Motor neuron (in vitro differentiated cells): ENCODE data around the gene IGFBP1. TPM values are rescaled to one million over a fixed set of nuclear protein-coding genes. Genes with fewer than 3 reads are reported as not detected.

Experiments used
- ATAC-seq, 8 experiments: fragments of 200-7000 bp; cut with Tn5 transposase; replicated peaks in 6 of 8; 2 replicates each; pipeline ENCODE4 v1.8.0; 2021; ENCODE audit warnings: mild to moderate bottlenecking in 8 of 8, moderate library complexity in 8 of 8
- H3K27ac ChIP-seq, 2 donors: fragments of 250-450 bp; sonication (Bioruptor Pico); 2 replicates each; pipeline ENCODE4 v1.9.0; 2021; ENCODE audit warnings: antibody characterized with exemption in 2 of 2, mild to moderate bottlenecking in 2 of 2, moderate library complexity in 1 of 2
- H3K4me1 ChIP-seq, 2 donors: fragments of 250-450 bp; sonication (Bioruptor Pico); replicated peaks in 1 of 2; 2 replicates each; pipeline ENCODE4 v1.6.1; 2021; ENCODE audit warnings: antibody characterized with exemption in 2 of 2, mild to moderate bottlenecking in 2 of 2, moderate library complexity in 1 of 2
- H3K4me3 ChIP-seq, 5 donors: fragments of 250-450 bp; sonication (Bioruptor Pico); 2 replicates each; pipeline ENCODE4 v1.9.0; 2021; ENCODE audit warnings: antibody characterized with exemption in 5 of 5, mild to moderate bottlenecking in 5 of 5, moderate library complexity in 4 of 5
- WGBS, 10 experiments: fragments of 450-650 bp; shearing (Covaris generic); methylation state at CpG; one replicate each; pipeline ENCODE4 v1.0.0; 2022; 5-methylcytosine and 5-hydroxymethylcytosine counted together
- in situ Hi-C, 9 experiments: fragments of 400-800 bp; cut with MboI; loops; one replicate each; pipeline ENCODE4 v1.15.0; 2021; ENCODE audit warnings: low sequenced_read_pairs in 9 of 9, low pct_unique_long_range_greater_than_20kb in 2 of 9; ENCODE audit not compliant: unreplicated experiment in 9 of 9
- total RNA-seq, 8 experiments: library from RNA; unstranded; fragments of 300-600 nt; gene quantifications; 2 replicates each; pipeline versions ENCODE4 v1.2.3 to v1.2.4, GENCODE V29; 2022

IGFBP1 gene
- total RNA-seq, 8 experiments from 2014 or later = not detected

- Histone ChIP-seq H3K4me3 (no peak overlapping the region), H3K4me1 (no peaks in the 10 kb centered on the region), H3K27ac (no peak overlapping the region)
- ATAC-seq = no peak
- 94 to 100% (median 100%) methylated on average over 1 to 2 of the region's 2 CpGs; no CpG with 5 or more reads in 3 of the 10 experiments for WGBS, 10 experiments
- in situ Hi-C loops = loop anchor here (25.0 kb wide), 4 partner anchors 444 to 1269 kb away; no protein-coding TSS in a partner anchor
Observed at GRCh38 chr7:45918556-45918955, 30.3 kb downstream of the IGFBP1 start.

DNA sequence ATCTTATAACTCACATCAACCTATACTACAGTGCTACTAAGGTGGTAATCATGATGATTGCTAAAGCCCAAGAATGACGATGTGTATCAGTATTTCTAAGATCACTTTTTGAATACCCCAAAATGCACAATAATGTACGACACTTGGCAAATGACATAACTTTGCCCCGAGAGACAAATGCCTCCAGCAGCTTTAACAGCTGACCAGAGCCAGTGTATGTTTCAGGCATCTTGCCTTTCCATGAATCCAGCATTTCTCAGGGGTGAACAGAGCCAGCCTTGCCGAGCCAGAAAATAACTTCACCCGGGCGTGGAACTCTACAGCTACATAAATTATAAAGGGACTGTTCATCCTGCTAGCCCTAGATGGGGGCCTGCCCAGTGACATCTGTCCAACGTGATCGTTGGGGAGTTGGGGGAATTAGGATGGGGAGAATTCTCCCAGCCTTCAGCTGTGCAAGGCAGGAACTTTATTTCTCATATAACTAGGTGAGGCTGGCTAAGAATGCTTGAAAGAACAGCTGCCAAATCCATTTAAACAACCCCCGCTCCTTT, 31.0 kb downstream of the IGFBP1 start:
- Histone ChIP-seq H3K4me1 (no peaks in the 10 kb centered on the region), H3K4me3 (no peak overlapping the region), H3K27ac (no peak overlapping the region)
- 0 to 64% (median 49%) methylated on average over 1 to 8 of the region's 9 CpGs; no CpG with 5 or more reads in 1 of the 10 experiments for WGBS, 10 experiments
- in situ Hi-C loops = loop anchor here (25.0 kb wide), 4 partner anchors 443 to 1268 kb away; no protein-coding TSS in a partner anchor
- no peak for ATAC-seq

DNA sequence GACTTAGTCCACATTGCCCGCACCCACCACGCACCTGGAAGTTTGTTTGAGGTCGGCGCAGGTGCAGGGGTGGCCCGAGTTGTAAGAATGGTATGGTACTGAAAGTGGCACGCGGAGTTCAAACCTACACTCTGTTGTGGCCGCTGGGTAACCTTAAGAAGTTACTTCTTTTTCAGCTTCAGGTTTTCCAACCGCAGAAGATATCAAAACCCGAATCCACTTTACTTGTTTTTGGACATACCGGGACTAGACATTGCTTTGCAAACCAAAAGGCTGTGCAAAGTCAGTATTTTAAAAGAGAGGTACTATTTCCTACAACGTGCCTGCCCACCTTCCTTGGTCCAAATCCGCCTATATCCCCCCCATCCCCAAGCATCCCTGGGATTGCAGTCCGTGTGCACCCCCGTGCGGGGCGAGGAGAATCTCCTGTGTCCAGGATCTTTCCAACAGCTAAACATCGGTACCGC, 31.7 kb downstream of the IGFBP1 start:
- H3K4me1 ChIP-seq = no peaks in the 10 kb centered on the region
- no peak overlapping the region for H3K27ac ChIP-seq
- WGBS, 10 experiments = 0 to 41% (median 16%) methylated on average over 1 to 15 of the region's 19 CpGs
- ATAC-seq = no peak
- peak overlapping the region; percentile 45 to 78 (median 51) for H3K4me3 ChIP-seq
- in situ Hi-C loops = loop anchor here (5.0 to 25.0 kb wide), 7 partner anchors 427 to 1267 kb away; no protein-coding TSS in a partner anchor

DNA sequence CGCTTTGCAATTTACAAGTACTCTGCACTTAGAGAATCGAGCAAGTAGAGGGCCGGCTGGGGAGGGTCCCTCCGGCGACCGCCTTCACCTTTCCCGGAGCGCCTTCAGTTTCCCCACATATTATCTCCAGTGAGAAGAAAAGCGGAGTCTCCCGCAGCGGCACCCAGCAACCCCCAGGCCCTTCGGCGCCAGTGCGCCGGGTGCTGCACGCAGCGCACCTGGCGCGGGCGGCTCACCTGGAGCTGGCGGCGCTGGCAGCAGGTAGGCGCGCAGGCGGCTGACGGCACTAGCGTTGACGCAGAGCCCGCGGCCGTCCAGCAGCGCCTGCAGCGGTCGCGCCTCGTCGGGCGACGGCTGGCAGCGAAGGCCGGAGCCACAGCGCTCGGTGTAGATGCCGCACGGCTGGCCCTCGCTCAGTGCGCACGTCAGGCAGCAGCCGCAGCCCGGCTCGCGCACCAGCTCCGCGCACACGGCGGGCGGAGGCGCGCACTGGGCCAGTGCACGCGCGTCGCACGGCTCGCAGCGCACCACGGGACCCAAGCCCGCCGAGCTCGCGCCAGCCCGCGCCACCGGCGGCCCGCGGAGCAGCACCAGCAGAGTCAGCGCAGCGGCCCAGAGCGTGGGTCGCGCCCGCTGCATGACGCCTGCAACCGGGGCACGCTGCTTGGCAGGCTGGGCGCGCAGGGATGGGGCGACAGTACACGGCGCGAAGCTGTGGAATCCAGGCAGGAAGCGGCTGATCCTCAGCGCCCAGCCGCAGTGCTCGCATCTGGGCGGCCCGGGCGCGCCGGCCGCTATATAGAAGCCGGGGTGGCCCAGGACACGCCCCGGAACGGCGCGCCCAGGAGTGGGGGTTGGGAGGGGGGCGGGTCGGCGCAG, 32.5 kb downstream of the IGFBP1 start, which contains the start of gene IGFBP3:
TSS of gene IGFBP3 (minus strand) at position 771 of the 879 bp plus-strand sequence. CDS start at position 639, 132 bp downstream.
- Histone ChIP-seq H3K4me3 (peak within 1 kb of the TSS; percentile 45 to 78 (median 51)), H3K27ac (no peak within 1 kb of the TSS), H3K4me1 (no peaks in the 10 kb centered on the region)
- ATAC-seq = peak; percentile 72 to 93 (median 92)
- 0 to 4% (median 2%) methylated on average over 1 to 28 of the region's 111 CpGs; no CpG with 5 or more reads in 3 of the 10 experiments for WGBS, 10 experiments
- in situ Hi-C loops = loop anchor here (5.0 to 25.0 kb wide), 7 partner anchors 427 to 1267 kb away; no protein-coding TSS in a partner anchor

- WGBS, 10 experiments = 17% methylated on average over 2 of the region's 31 CpGs; no CpG with 5 or more reads in 9 of the 10 experiments
- no peak for ATAC-seq
- in situ Hi-C loops = loop anchor here (5.0 to 25.0 kb wide), 7 partner anchors 426 to 1266 kb away; no protein-coding TSS in a partner anchor
Observed at GRCh38 chr7:45921381-45921698, 33.1 kb downstream of the IGFBP1 start.

DNA sequence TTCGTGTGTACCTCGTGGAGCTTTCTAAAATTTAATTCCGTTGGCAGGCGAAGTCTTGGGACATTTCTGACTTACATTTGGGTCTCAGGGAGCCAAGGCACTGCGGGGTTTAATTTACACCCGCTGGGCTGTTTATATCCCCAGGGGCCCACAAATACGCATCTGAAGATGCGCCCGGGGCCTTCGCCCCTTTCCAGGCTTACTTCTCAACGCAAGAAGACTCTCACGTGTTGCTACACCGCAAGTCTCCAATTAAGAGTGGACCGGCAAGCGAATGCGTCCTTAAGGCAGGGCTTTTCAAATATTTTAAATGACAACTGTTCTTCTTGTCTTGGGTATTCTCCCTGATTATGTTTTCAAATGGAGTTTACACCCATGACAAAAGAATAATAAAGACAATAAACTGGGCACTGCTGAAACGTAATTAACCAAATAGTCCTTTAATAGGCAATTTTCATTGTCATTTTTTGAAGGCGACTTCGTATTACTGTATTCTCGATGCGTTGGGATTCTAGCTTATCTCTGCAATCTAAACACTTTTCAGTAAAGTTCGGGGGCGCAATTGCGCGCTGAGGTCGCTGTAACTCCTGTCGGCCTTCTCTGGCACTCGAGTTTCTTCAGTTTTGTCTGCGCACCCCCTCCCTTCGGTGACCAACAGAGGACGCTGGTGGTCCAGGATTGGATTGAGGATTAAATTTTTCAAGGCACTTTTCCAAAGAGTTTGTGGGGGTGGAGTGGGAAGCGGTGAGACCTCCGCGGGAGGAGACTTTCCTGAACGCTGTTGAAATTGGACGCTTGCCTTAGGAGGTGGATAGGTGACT, 33.6 kb downstream of the IGFBP1 start:
- ATAC-seq = peak in 1 of 8 experiments; percentile 3
- Histone ChIP-seq H3K27ac (no peak overlapping the region), H3K4me3 (peak overlapping the region; percentile 45 to 78 (median 51)), H3K4me1 (no peaks in the 10 kb centered on the region)
- WGBS, 10 experiments = 0 to 14% (median 2%) methylated on average over 2 to 28 of the region's 36 CpGs
- in situ Hi-C loops = loop anchor here (5.0 to 25.0 kb wide), 7 partner anchors 425 to 1265 kb away; no protein-coding TSS in a partner anchor

More at GRCh38 chr7:45921381-45921698, 33.1 kb downstream of the IGFBP1 start:
- no peak overlapping the region for H3K27ac ChIP-seq
- peak overlapping the region; percentile 45 to 78 (median 51) for H3K4me3 ChIP-seq
- no peaks in the 10 kb centered on the region for H3K4me1 ChIP-seq

GRCh38 chr7:45922810-45923209, 34.5 kb downstream of the IGFBP1 start:
- H3K4me3 ChIP-seq = peak overlapping the region in 2 of 5 donors; percentile 7 to 17
- in situ Hi-C loops = loop anchor here (5.0 to 25.0 kb wide), 7 partner anchors 424 to 1264 kb away; no protein-coding TSS in a partner anchor
- ATAC-seq = no peak

GRCh38 chr7:45923290-45923689, 35.0 kb downstream of the IGFBP1 start:
- peak in 3 of 8 experiments; percentile 8 to 42 (median 19) for ATAC-seq
- no peak overlapping the region for H3K4me3 ChIP-seq
- in situ Hi-C loops = loop anchor here (5.0 to 25.0 kb wide), 7 partner anchors 424 to 1264 kb away; no protein-coding TSS in a partner anchor
- no peak overlapping the region for H3K27ac ChIP-seq
- no peaks in the 10 kb centered on the region for H3K4me1 ChIP-seq
- WGBS, 10 experiments = 0 to 23% (median 0%) methylated on average over 1 to 7 of the region's 9 CpGs; no CpG with 5 or more reads in 1 of the 10 experiments

More at GRCh38 chr7:45922810-45923209, 34.5 kb downstream of the IGFBP1 start:
- H3K27ac ChIP-seq = no peak overlapping the region
- H3K4me1 ChIP-seq = no peaks in the 10 kb centered on the region
- 0 to 40% (median 17%) methylated on average over 1 to 11 of the region's 11 CpGs; no CpG with 5 or more reads in 1 of the 10 experiments for WGBS, 10 experiments

GRCh38 chr7:45923818-45924217, 35.5 kb downstream of the IGFBP1 start:
- no peak overlapping the region for H3K4me3 ChIP-seq
- no peak for ATAC-seq
- in situ Hi-C loops = loop anchor here (5.0 to 25.0 kb wide), 7 partner anchors 423 to 1263 kb away; no protein-coding TSS in a partner anchor
- WGBS, 10 experiments = 30 to 80% (median 48%) methylated on average over 2 to 6 of the region's 6 CpGs
- no peaks in the 10 kb centered on the region for H3K4me1 ChIP-seq
- H3K27ac ChIP-seq = no peak overlapping the region

GRCh38 chr7:45924283-45924682, 36.0 kb downstream of the IGFBP1 start:
- Histone ChIP-seq H3K27ac (no peak overlapping the region), H3K4me1 (no peaks in the 10 kb centered on the region), H3K4me3 (no peak overlapping the region)
- in situ Hi-C loops = loop anchor here (5.0 to 25.0 kb wide), 7 partner anchors 423 to 1263 kb away; no protein-coding TSS in a partner anchor
- 0 to 69% (median 55%) methylated on average over 1 to 5 of the region's 5 CpGs; no CpG with 5 or more reads in 3 of the 10 experiments for WGBS, 10 experiments
- ATAC-seq = peak in 2 of 8 experiments; percentile 9

- no peak for ATAC-seq
- Histone ChIP-seq H3K27ac (no peak overlapping the region), H3K4me1 (no peaks in the 10 kb centered on the region), H3K4me3 (no peak overlapping the region)
- in situ Hi-C loops = loop anchor here in 4 of 9 experiments (10.0 to 25.0 kb wide), 3 partner anchors 427 to 1157 kb away; no protein-coding TSS in a partner anchor
- WGBS, 10 experiments = 86 to 100% (median 100%) methylated on average over 2 to 3 of the region's 3 CpGs; no CpG with 5 or more reads in 2 of the 10 experiments
Observed at GRCh38 chr7:45927721-45928120, 39.4 kb downstream of the IGFBP1 start.

DNA sequence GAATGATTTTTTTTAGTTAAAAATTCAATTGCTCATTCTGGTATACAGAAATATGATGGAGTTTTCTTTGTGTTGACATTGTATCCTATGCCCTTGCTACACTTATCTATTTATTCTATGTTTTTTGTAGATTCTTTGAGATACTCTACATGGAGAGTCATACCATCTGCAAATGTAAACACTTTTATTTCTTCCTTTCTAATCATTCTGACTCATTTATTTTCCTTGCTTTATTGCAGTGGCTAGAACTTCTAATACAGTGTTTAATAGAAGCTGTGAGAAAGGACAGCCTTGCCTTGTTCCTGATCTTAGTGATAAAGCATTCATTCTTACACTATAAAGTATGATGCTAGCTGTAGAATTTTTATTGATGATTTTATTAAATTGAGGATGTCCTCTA, 42.7 kb downstream of the IGFBP1 start:
- no peak for ATAC-seq
- in situ Hi-C loops = loop anchor here in 2 of 9 experiments (25.0 kb wide), 1 partner anchor 431 kb away; no protein-coding TSS in a partner anchor
- Histone ChIP-seq H3K27ac (no peak overlapping the region), H3K4me1 (no peaks in the 10 kb centered on the region), H3K4me3 (no peak overlapping the region)
